Right renal cortex interstitium (tissue), 3 donors: ENCODE data around the gene COIL. TPM values are rescaled to one million over a fixed set of nuclear protein-coding genes. Genes with fewer than 3 reads are reported as not detected.
"Not testable (repeated sequence)": the region's sequence is repeated elsewhere in the genome, so short reads cannot be mapped to it uniquely, and the experiment has no call there.

Experiments
- DNase-seq, 3 donors: peaks; one replicate each; pipeline ENCODE4 v3.0.0-alpha.2; 2013; ENCODE audit warnings: low read depth in 3 of 3, low spot score in 2 of 3
- polyA plus RNA-seq, 3 donors: library from polyadenylated mRNA; unstranded; fragments of 120-200 nt; gene quantifications; one replicate each; pipeline ENCODE4 v1.2.1, GENCODE V29; 2013; ENCODE audit not compliant: insufficient read length in 3 of 3

Gene COIL
- polyA plus RNA-seq, 3 donors = 33.3 to 36.4 (median 34.5) TPM

DNA sequence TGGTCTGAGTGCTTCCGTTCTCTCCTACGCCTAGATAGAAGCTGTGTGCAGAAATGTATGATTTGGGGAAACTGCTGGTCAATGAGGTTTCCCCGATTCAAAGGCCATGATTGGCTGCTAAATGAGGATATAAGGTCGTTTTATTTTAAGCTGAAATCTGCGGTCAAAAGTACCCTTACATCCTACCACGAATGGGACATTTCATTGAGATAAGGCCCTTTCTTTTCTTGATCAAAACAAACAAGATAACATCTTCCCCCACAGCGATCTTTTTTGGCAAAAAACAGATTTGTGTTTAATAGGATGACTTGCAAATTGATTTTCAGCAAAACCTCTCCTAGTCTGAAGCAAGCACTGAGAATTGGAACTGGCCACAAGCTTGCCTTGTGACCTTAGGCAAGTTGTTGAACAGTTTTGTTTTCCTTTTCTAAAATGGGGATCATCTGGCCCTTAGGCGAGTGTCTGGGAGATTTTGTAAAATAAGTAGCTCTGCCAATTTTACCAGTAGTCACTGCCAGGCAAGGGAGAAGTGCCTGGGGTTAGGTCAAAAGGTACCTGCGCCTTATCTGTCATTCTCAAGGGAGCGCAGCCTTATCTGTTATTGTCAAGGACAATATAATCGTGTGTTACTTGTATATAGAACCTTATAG lies 17.7 kb upstream of the COIL start:
- no peak for DNase-seq

GRCh38 chr17:56977673-56978395 lies 17.0 kb upstream of the COIL start, which contains the start of gene SCPEP1:
SCPEP1 (plus strand) TSS chr17:56978131; CDS start chr17:56978160, 29 bp downstream.
- DNase-seq = peak; percentile 37 to 67 (median 53)

GRCh38 chr17:56976941-56977608 lies 16.2 kb upstream of the COIL start:
- no peak for DNase-seq

DNA sequence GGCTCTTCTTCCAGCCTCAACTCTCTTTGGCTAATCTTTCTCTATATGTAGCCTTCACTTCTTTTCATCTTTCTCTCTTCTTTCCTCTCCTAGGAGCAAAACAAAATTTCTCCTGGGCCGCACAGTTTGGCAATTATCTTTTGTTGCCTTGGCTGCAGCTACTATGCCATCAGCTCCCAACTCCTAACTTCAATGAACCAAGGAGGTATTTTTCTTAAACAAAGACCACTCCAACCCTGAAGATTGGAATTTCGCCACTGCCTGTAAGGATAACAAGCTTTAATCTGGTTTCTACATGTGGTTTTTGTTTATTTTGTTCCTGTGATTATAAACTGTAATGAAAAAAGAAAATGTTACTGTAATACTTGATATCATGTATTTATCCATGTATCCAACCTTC lies 14.8 kb upstream of the COIL start:
- DNase-seq = no peak

DNA sequence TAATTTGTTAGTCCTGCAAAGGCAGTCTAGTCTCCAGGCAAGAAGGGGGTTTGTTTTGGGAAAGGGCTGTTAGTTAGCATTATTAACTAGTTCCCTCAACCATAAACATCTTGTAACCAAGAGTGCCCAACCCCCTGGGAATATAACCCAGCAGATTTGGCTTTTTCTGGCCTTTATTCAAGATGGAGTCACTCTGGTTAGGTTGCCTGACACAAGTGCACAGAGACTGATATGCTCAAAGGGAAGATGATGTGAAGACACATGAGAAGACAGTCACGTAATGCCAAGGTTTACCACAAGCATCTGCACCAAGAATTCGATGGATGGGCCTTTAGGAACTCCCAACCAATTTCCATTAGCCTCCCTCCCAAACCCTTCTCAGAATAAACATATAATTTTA lies 13.2 kb upstream of the COIL start:
- DNase-seq = no peak

DNA sequence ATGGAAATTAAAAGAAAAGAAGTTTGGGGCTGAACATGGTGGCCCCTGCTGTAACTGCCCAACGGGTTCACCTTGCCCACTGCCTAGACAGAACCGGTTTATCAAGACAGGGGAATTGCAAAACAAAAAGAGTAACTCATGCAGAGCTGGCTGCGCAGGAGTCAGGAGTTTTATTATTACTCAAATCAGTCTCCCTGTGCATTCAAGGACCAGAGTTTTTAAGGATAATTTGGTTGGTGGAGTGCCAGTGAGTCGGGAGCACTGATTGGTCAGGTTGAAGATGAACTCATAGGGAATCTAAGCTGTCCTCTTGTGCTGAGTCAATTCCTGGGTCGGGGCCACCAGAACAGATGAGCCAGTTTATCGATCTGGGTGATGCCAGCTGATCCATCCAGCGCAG lies 12.7 kb upstream of the COIL start:
- DNase-seq = no peak

- no peak for DNase-seq
Measured at GRCh38 chr17:56972111-56972730, 11.4 kb upstream of the COIL start.

- no peak for DNase-seq
Measured at GRCh38 chr17:56970974-56971373, 10.1 kb upstream of the COIL start.

DNA sequence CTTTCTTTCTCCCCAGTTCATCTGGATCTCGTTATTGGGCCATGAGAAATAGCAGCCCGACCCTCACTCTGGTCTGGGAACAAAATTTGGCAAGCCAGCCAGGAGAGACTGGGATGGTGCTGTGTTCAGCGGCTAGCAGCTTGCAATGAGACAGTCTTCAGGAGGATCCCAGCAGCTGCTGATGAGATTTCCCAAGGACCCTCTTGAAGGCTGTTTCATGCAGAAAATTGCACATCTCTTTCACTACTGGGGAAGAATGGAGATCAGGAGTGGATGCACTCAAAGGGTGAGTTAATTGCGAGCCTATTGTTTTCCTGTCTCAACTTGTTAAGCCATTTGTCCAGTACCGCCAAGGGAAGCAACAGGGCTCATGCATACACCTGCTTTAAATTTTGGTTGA lies 5.5 kb upstream of the COIL start:
- DNase-seq = no peak

- DNase-seq = not testable (repeated sequence)
Measured at GRCh38 chr17:56965681-56966080, 4.8 kb upstream of the COIL start.

- DNase-seq = not testable (repeated sequence)
Measured at GRCh38 chr17:56965241-56965640, 4.4 kb upstream of the COIL start.

DNA sequence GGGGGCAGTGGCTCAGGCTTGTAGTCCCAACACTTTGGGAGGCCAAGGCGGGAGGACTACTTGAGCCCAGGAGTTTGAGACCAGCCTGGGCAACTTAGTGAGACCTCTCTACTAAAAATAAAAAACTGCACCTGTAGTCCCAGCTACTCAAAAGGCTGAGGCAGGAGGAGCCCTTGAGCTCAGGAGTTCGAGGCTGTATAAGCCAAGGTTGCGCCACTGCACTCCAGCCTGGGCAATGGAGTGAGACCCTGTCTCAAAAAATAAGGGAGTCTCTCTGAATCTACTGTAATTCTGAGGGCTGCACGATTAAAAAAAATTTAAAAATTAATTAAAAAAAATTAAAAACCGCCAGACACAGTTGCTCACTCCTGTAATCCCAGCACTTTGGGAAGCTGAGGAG lies 3.9 kb downstream of the COIL start:
- DNase-seq = no peak

DNA sequence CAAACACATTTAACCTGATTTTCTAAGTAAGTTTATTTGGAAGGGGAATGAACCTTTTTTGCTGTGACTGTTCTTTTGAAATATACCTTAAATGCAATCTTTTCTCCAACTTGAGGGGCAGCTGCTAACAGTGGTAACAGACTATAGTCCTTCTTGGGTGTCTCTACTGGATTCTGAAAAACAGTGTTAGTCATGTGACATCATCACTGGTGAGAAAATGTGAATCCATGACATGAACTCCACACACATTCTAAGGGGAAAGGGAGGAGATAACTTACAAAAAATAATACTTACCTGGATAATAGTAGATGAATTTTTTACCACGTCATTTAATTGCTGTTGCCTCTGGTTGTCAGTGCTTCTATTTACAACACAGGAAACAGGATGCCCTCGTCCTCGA lies 11.3 kb downstream of the COIL start:
- no peak for DNase-seq

- DNase-seq = no peak
Measured at GRCh38 chr17:56948491-56948890, 12.4 kb downstream of the COIL start.

- no peak for DNase-seq
Measured at GRCh38 chr17:56947741-56948140, 13.1 kb downstream of the COIL start.

DNA sequence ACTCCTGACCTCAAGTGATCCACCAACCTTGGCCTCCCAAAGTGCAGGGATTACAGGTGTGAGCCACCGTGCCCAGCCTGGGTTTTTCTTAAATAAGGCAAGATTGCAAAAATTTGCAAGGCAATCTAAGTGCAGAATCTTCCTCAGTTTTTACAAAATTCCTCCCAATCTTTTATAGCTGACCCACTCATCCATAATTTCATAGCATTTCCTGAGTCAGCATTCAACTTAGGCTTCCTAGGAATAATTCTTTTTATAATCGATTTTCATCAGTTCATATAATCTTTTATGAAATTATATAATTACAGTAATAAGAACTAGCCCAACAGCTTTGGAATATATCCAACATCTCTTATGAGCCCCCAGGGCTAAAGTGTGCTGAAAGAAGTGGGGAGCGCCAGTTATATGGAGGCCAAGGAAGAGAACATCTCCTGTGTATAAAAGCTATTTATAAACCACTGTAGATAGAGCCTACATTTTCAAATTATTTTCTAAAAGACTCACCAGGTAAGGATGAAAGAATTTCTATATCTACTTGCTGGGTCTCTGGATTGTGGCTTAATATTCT lies 14.8 kb downstream of the COIL start:
- no peak for DNase-seq

DNA sequence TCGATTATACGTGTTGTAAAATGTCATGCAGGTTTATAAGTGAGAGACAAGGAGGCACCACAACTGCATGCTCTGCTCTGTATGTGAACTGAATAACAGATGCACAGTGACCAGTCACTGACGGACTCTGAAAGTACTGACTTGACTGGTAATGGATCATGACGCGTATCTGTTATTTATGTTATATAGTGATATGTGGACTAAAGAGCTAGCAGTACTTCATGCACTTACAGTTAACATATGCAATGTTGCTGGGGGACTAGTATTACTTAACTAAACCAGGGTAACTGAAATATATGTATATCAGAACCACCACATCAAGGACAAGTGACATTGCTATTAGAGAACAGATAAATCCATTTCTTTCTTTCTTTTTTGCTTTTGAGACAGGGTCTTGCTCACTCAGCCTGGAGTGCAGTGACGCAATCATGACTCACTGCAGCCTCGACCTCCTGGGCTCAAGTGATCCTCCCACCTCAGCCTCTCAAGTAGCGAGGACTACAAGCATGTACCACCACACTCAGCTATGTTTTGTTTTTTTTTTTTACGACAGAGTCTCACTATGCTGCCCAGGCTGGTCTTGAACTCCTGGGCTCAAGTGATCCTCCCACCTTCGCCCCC lies 17.2 kb downstream of the COIL start:
- no peak for DNase-seq

DNA sequence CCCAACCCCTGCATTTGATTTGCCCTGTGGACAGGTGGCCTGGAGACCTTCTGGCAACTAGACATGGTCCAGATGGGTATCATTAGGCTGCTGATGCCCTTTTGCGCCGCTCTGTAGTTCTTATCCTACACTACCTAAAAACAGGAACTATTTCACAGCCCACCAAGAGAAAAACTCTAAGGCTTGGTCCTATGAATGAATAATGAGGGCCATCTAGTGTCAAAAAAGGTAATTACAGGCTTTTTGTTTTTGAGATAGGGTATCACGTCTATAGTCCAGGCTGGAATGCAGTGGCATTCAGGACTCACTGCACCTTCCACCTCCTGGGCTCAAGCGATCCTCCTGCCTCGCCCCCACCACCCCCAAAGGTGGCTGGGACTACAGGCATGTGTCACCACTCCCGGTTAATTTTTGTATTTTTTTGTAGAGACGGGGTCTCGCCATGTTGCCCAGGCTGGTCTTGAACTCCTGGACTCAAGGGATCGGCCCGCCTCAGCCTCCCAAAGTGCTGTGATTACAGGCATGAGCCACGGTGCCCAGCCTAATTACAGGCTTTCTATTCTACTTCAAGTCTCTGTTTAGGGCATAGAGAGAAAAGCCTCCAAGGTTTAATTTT lies 20.9 kb downstream of the COIL start:
- peak; percentile 40 to 51 (median 45) for DNase-seq

DNA sequence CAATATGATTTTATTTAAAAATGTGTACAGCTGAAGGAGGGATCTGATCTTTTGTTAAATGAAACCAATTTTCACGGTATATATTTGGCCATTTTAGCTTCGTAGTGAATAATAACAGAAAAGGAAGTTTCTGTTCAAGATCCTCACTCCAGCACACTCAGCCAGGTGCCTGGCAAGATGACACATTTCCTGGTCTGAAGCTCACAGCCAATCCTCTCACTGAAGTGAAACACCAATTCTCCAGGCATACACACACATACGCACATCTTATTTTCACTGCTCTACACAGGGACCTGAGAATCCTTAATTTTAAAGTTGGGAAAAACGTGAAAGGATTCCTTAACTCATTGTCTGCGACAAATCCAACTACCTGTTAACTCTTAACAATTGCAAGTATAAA lies 22.6 kb downstream of the COIL start:
- DNase-seq = not testable (repeated sequence)

GRCh38 chr17:56937687-56938086 lies 23.2 kb downstream of the COIL start:
- no peak for DNase-seq
